ENCODE data around the gene UBR7.

The UBR7 gene

GRCh38 chr14:93220509-93220908, 13.5 kb downstream of the UBR7 start:
- H3K4ac ChIP-seq (ENCODE audit: low read depth, low read length), result no peak overlapping the region
- H3K9ac ChIP-seq (ENCODE audit: low read length), result no peak overlapping the region
- H2BK5ac ChIP-seq (ENCODE audit: low read length), result no peak overlapping the region
- no peak overlapping the region for H2AK5ac ChIP-seq (ENCODE audit: low read length)
- H3K79me2 ChIP-seq (ENCODE audit: control insufficient read depth, insufficient read depth, low read length), result no peaks in the 10 kb centered on the region
- H2BK120ac ChIP-seq (ENCODE audit: low read depth, low read length), result no peak overlapping the region
- no peak overlapping the region for H4K5ac ChIP-seq (ENCODE audit: low read length)
- no peaks in the 10 kb centered on the region for H3K79me1 ChIP-seq (ENCODE audit: low read length)
- H3K36me3 ChIP-seq (ENCODE audit: control insufficient read depth, insufficient read depth, low read length), result no peaks in the 10 kb centered on the region
- no peak overlapping the region for H4K8ac ChIP-seq (ENCODE audit: low read depth, low read length)
- no peak overlapping the region for H3K18ac ChIP-seq (ENCODE audit: low read length)
- no peak for DNase-seq
- H3K27me3 ChIP-seq (ENCODE audit: insufficient read depth, low read length, poor library complexity), result no peaks in the 10 kb centered on the region
- no peak overlapping the region for H3K27ac ChIP-seq (ENCODE audit: low read depth, low read length)
- no peak overlapping the region for H2BK15ac ChIP-seq (replicated peaks; ENCODE audit: low read depth)
- H3K56ac ChIP-seq (ENCODE audit: low read length), result no peak overlapping the region
- no peaks in the 10 kb centered on the region for H3K4me1 ChIP-seq (ENCODE audit: control insufficient read depth, low read depth, low read length)
- no peak overlapping the region for H3K4me2 ChIP-seq (ENCODE audit: low read length)
- H3K23ac ChIP-seq (ENCODE audit: low read length), result no peak overlapping the region
- no peak overlapping the region for H3K4me3 ChIP-seq (ENCODE audit: low read length)

DNA sequence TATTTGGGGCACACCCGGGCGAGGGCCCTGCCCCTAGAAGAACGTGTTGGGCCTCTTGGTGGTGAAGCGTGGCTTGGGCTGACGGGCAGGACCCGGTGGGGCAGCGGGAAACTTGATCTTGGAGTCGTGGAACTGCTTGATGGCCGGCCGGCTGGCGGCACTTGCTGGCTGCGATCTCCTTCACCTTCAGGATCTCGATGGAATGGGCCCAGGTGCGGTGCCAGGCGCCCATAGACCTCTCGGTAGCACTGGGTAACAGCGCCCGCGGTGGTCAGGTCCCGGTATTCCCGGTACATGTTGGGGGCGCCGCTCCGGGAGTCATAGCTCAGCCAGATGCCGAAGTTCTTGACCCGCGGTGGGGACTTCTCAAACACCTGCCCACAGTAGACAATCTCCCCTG, 16.5 kb downstream of the UBR7 start:
- Histone ChIP-seq H3K23ac (ENCODE audit: low read length) (no peak overlapping the region), H3K4me2 (ENCODE audit: low read length) (no peak overlapping the region), H2BK120ac (ENCODE audit: low read depth, low read length) (no peak overlapping the region), H3K36me3 (ENCODE audit: control insufficient read depth, insufficient read depth, low read length) (peaks cover 6% of the 10 kb centered on the region), H2AK5ac (ENCODE audit: low read length) (no peak overlapping the region), H2BK15ac (replicated peaks; ENCODE audit: low read depth) (no peak overlapping the region), H3K4me3 (ENCODE audit: low read length) (no peak overlapping the region), H3K4ac (ENCODE audit: low read depth, low read length) (no peak overlapping the region), H3K9ac (ENCODE audit: low read length) (no peak overlapping the region), H3K27me3 (ENCODE audit: insufficient read depth, low read length, poor library complexity) (no peaks in the 10 kb centered on the region), H3K79me1 (ENCODE audit: low read length) (no peaks in the 10 kb centered on the region), H3K18ac (ENCODE audit: low read length) (no peak overlapping the region), H3K4me1 (ENCODE audit: control insufficient read depth, low read depth, low read length) (no peaks in the 10 kb centered on the region), H3K79me2 (ENCODE audit: control insufficient read depth, insufficient read depth, low read length) (no peaks in the 10 kb centered on the region), H4K8ac (ENCODE audit: low read depth, low read length) (no peak overlapping the region), H2BK5ac (ENCODE audit: low read length) (no peak overlapping the region), H4K5ac (ENCODE audit: low read length) (no peak overlapping the region), H3K27ac (ENCODE audit: low read depth, low read length) (no peak overlapping the region), H3K56ac (ENCODE audit: low read length) (no peak overlapping the region)
- DNase-seq, result no peak
- WGBS (ENCODE audit: extremely low coverage, insufficient coverage, low lambda C conversion rate), result no CpG with 5 or more reads among the region's 27 CpGs

- Histone ChIP-seq H3K4me2 (ENCODE audit: low read length) (no peak overlapping the region), H3K36me3 (ENCODE audit: control insufficient read depth, insufficient read depth, low read length) (peaks cover 6% of the 10 kb centered on the region), H3K4me1 (ENCODE audit: control insufficient read depth, low read depth, low read length) (no peaks in the 10 kb centered on the region), H3K79me1 (ENCODE audit: low read length) (no peaks in the 10 kb centered on the region), H2BK15ac (replicated peaks; ENCODE audit: low read depth) (no peak overlapping the region), H2AK5ac (ENCODE audit: low read length) (no peak overlapping the region), H3K9ac (ENCODE audit: low read length) (no peak overlapping the region), H4K5ac (ENCODE audit: low read length) (no peak overlapping the region), H3K18ac (ENCODE audit: low read length) (no peak overlapping the region), H3K4me3 (ENCODE audit: low read length) (no peak overlapping the region), H3K79me2 (ENCODE audit: control insufficient read depth, insufficient read depth, low read length) (no peaks in the 10 kb centered on the region), H3K27ac (ENCODE audit: low read depth, low read length) (no peak overlapping the region), H3K4ac (ENCODE audit: low read depth, low read length) (no peak overlapping the region), H4K8ac (ENCODE audit: low read depth, low read length) (no peak overlapping the region), H3K27me3 (ENCODE audit: insufficient read depth, low read length, poor library complexity) (no peaks in the 10 kb centered on the region), H2BK120ac (ENCODE audit: low read depth, low read length) (no peak overlapping the region), H2BK5ac (ENCODE audit: low read length) (no peak overlapping the region), H3K56ac (ENCODE audit: low read length) (no peak overlapping the region), H3K23ac (ENCODE audit: low read length) (no peak overlapping the region)
- no peak for DNase-seq
- no CpG with 5 or more reads among the region's 8 CpGs for WGBS (ENCODE audit: extremely low coverage, insufficient coverage, low lambda C conversion rate)
Measured at GRCh38 chr14:93228550-93228949, 21.5 kb downstream of the UBR7 start.

GRCh38 chr14:93230539-93230938, 23.5 kb downstream of the UBR7 start:
- Histone ChIP-seq H3K27me3 (ENCODE audit: insufficient read depth, low read length, poor library complexity) (no peaks in the 10 kb centered on the region), H3K4me2 (ENCODE audit: low read length) (no peak overlapping the region), H2BK15ac (replicated peaks; ENCODE audit: low read depth) (no peak overlapping the region), H3K36me3 (ENCODE audit: control insufficient read depth, insufficient read depth, low read length) (peaks cover 6% of the 10 kb centered on the region), H3K27ac (ENCODE audit: low read depth, low read length) (no peak overlapping the region), H3K79me1 (ENCODE audit: low read length) (no peaks in the 10 kb centered on the region), H3K4ac (ENCODE audit: low read depth, low read length) (no peak overlapping the region), H3K4me3 (ENCODE audit: low read length) (no peak overlapping the region), H3K56ac (ENCODE audit: low read length) (no peak overlapping the region), H4K5ac (ENCODE audit: low read length) (no peak overlapping the region), H2AK5ac (ENCODE audit: low read length) (no peak overlapping the region), H3K79me2 (ENCODE audit: control insufficient read depth, insufficient read depth, low read length) (no peaks in the 10 kb centered on the region), H3K9ac (ENCODE audit: low read length) (no peak overlapping the region), H3K4me1 (ENCODE audit: control insufficient read depth, low read depth, low read length) (no peaks in the 10 kb centered on the region), H3K18ac (ENCODE audit: low read length) (no peak overlapping the region), H2BK5ac (ENCODE audit: low read length) (no peak overlapping the region), H3K23ac (ENCODE audit: low read length) (no peak overlapping the region), H2BK120ac (ENCODE audit: low read depth, low read length) (no peak overlapping the region), H4K8ac (ENCODE audit: low read depth, low read length) (no peak overlapping the region)
- no CpG with 5 or more reads among the region's 16 CpGs for WGBS (ENCODE audit: extremely low coverage, insufficient coverage, low lambda C conversion rate)
- DNase-seq, result no peak

DNA sequence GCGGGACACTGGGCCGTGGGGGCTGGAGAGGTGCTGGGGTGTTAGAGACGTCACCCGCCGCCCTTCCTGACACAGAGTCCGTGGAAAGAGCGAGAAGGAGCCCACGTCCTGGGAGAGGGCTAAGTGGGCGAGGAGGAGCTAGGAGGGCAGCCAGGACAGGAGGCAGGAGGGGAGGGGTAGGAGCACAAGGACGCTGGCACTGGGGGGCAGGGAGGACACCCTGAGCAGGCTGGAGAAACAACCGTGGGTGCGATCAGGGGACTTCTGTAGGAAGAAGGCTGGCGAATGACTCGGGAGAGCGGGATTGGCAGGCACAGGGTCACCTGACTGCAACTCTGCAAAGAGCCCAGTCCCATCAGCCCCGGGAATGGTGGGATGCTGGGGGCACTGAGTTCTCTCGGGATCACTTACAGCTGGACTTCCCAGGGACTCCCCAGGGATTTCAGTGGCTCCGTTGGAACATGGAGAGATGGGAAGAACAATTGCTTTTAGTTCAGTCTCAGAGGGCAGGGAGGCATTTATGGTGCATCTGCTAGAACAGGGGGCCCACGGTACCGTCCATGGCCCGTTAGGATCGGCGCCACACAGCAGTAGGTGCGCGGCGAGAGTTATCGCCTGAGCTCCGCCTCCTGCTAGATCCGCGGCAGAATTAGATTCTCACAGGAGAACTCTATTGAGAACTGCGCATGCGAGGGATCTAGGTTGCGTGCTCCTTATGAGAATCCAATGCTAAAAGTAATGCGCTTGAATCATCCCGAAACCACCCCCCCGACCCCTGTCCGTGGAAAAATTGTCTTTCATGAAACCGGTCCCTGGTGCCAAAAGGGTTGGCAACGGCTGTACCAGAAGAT, 24.3 kb downstream of the UBR7 start:
- no peak for DNase-seq
- Histone ChIP-seq H3K36me3 (ENCODE audit: control insufficient read depth, insufficient read depth, low read length) (peaks cover 6% of the 10 kb centered on the region), H3K4ac (ENCODE audit: low read depth, low read length) (no peak overlapping the region), H2BK15ac (replicated peaks; ENCODE audit: low read depth) (no peak overlapping the region), H3K79me1 (ENCODE audit: low read length) (no peaks in the 10 kb centered on the region), H3K4me1 (ENCODE audit: control insufficient read depth, low read depth, low read length) (no peaks in the 10 kb centered on the region), H3K4me3 (ENCODE audit: low read length) (no peak overlapping the region), H3K79me2 (ENCODE audit: control insufficient read depth, insufficient read depth, low read length) (no peaks in the 10 kb centered on the region), H2AK5ac (ENCODE audit: low read length) (no peak overlapping the region), H3K23ac (ENCODE audit: low read length) (no peak overlapping the region), H3K4me2 (ENCODE audit: low read length) (no peak overlapping the region), H2BK120ac (ENCODE audit: low read depth, low read length) (no peak overlapping the region), H3K27ac (ENCODE audit: low read depth, low read length) (no peak overlapping the region), H3K9ac (ENCODE audit: low read length) (no peak overlapping the region), H3K27me3 (ENCODE audit: insufficient read depth, low read length, poor library complexity) (no peaks in the 10 kb centered on the region), H3K56ac (ENCODE audit: low read length) (no peak overlapping the region), H4K8ac (ENCODE audit: low read depth, low read length) (no peak overlapping the region), H3K18ac (ENCODE audit: low read length) (no peak overlapping the region), H2BK5ac (ENCODE audit: low read length) (no peak overlapping the region), H4K5ac (ENCODE audit: low read length) (no peak overlapping the region)
- no CpG with 5 or more reads among the region's 39 CpGs for WGBS (ENCODE audit: extremely low coverage, insufficient coverage, low lambda C conversion rate)

DNA sequence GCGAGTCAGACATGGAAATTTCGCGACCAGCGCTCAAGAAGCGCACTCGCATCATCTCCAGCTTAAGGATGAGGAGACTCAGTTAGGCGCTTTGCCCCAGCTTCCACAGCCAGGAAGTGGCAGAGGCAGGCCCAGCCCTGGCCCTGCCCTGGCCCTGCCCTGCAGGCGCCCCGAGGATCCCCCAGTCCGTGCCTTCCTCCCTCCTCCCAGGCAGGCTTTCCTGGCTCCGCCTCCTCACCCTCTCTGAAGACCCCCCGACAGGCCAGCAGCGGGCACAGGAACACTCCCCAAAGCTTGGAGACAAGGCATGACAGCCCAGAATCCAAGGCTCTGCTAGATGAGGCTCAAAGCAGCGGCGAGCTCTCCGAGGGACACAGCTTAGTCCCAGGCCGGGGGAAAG, 25.1 kb downstream of the UBR7 start:
- Histone ChIP-seq H3K79me2 (ENCODE audit: control insufficient read depth, insufficient read depth, low read length) (no peaks in the 10 kb centered on the region), H3K4me1 (ENCODE audit: control insufficient read depth, low read depth, low read length) (no peaks in the 10 kb centered on the region), H2AK5ac (ENCODE audit: low read length) (no peak overlapping the region), H3K79me1 (ENCODE audit: low read length) (no peaks in the 10 kb centered on the region), H2BK15ac (replicated peaks; ENCODE audit: low read depth) (no peak overlapping the region), H3K9ac (ENCODE audit: low read length) (no peak overlapping the region), H3K56ac (ENCODE audit: low read length) (no peak overlapping the region), H3K36me3 (ENCODE audit: control insufficient read depth, insufficient read depth, low read length) (peaks cover 2% of the 10 kb centered on the region), H3K27me3 (ENCODE audit: insufficient read depth, low read length, poor library complexity) (no peaks in the 10 kb centered on the region), H3K27ac (ENCODE audit: low read depth, low read length) (no peak overlapping the region), H3K4ac (ENCODE audit: low read depth, low read length) (no peak overlapping the region), H4K8ac (ENCODE audit: low read depth, low read length) (no peak overlapping the region), H3K18ac (ENCODE audit: low read length) (no peak overlapping the region), H4K5ac (ENCODE audit: low read length) (no peak overlapping the region), H3K4me3 (ENCODE audit: low read length) (no peak overlapping the region), H2BK120ac (ENCODE audit: low read depth, low read length) (no peak overlapping the region), H3K23ac (ENCODE audit: low read length) (no peak overlapping the region), H2BK5ac (ENCODE audit: low read length) (no peak overlapping the region), H3K4me2 (ENCODE audit: low read length) (no peak overlapping the region)
- WGBS (ENCODE audit: extremely low coverage, insufficient coverage, low lambda C conversion rate), result no CpG with 5 or more reads among the region's 17 CpGs
- no peak for DNase-seq
